Neural cell (in vitro differentiated cells): ENCODE results near the gene CYP27B1. TPM values are rescaled to one million over a fixed set of nuclear protein-coding genes. Genes with fewer than 3 reads are reported as not detected.

Experiments used
- H2AFZ ChIP-seq: fragments of 200-600, 300-800 bp; sonication (generic), shearing (Covaris generic); 2 replicates; pipeline ENCODE4 v1.6.0; 2014; ENCODE audit warnings: low read depth, mild to moderate bottlenecking, antibody characterized with exemption, low read length, moderate library complexity
- H3F3A ChIP-seq: fragments of 200-600 bp; shearing (Covaris generic); 2 replicates; pipeline ENCODE4 v1.6.1; 2016; ENCODE audit warnings: mild to moderate bottlenecking, moderate library complexity, mixed read lengths, antibody characterized with exemption, low read length; ENCODE audit not compliant: insufficient read depth, poor library complexity, severe bottlenecking
- H3K27ac ChIP-seq: fragments of 200-600, 300-800 bp; sonication (generic), shearing (Covaris generic); 2 replicates; pipeline ENCODE4 v1.5.1; 2014; ENCODE audit warnings: mild to moderate bottlenecking, low read length, moderate library complexity
- H3K27me3 ChIP-seq: fragments of 300-800, 200-600 bp; sonication (generic), shearing (Covaris generic); 2 replicates; pipeline ENCODE4 v1.6.0; 2014; ENCODE audit warnings: mild to moderate bottlenecking, low read depth, low read length, moderate library complexity; ENCODE audit not compliant: insufficient read depth
- H3K36me3 ChIP-seq: fragments of 300-800, 200-600 bp; sonication (generic), shearing (Covaris generic); 2 replicates; pipeline ENCODE4 v1.5.1; 2014; ENCODE audit warnings: mild to moderate bottlenecking, antibody characterized with exemption, low read length, moderate library complexity; ENCODE audit not compliant: insufficient read depth
- H3K4me2 ChIP-seq: fragments of 300-800, 200-600 bp; sonication (generic), shearing (Covaris generic); 2 replicates; pipeline ENCODE4 v1.6.0; 2014; ENCODE audit warnings: mild to moderate bottlenecking, low read length
- H3K4me3 ChIP-seq: fragments of 300-800, 200-600 bp; sonication (generic), shearing (Covaris generic); 2 replicates; pipeline ENCODE4 v1.5.1; 2014; ENCODE audit warnings: mild to moderate bottlenecking, low read length, moderate library complexity
- H3K79me2 ChIP-seq: fragments of 200-600 bp; shearing (Covaris generic); replicated peaks from 2 replicates; pipeline ENCODE4 v1.6.0; 2014; ENCODE audit warnings: mild to moderate bottlenecking, low read length, moderate library complexity; ENCODE audit not compliant: insufficient read depth
- H3K9ac ChIP-seq: fragments of 300-800, 200-600 bp; sonication (generic), shearing (Covaris generic); 2 replicates; pipeline ENCODE4 v1.6.1; 2016; ENCODE audit warnings: mild to moderate bottlenecking, low read length, mixed read lengths
- H3K9me2 ChIP-seq: fragments of 200-600 bp; shearing (Covaris generic); 2 replicates; pipeline ENCODE4 v1.6.1; 2016; ENCODE audit warnings: mild to moderate bottlenecking, low read length, mixed read lengths; ENCODE audit not compliant: insufficient read depth
- H3K9me3 ChIP-seq: fragments of 200-600, 300-800 bp; sonication (generic), shearing (Covaris generic); 2 replicates; pipeline ENCODE4 v1.6.1; 2016; ENCODE audit warnings: mild to moderate bottlenecking, mixed run types, low read length, moderate library complexity, mixed read lengths
- H4K20me1 ChIP-seq: fragments of 200-600 bp; shearing (Covaris generic); 2 replicates; pipeline ENCODE4 v1.6.1; 2016; ENCODE audit warnings: mild to moderate bottlenecking, mixed run types; ENCODE audit not compliant: insufficient read depth
- CTCF ChIP-seq: fragments of 450-650 bp; IDR thresholded peaks from 2 replicates; pipeline ENCODE4 v1.5.1; 2014; ENCODE audit warnings: antibody characterized with exemption, mild to moderate bottlenecking, moderate library complexity; ENCODE audit not compliant: poor library complexity, severe bottlenecking
- EP300 ChIP-seq: fragments of 450-650 bp; conservative IDR thresholded peaks from 2 replicates; pipeline ENCODE4 v1.6.1; 2014; ENCODE audit warnings: antibody characterized with exemption, mild to moderate bottlenecking, moderate library complexity; ENCODE audit not compliant: poor library complexity, severe bottlenecking
- EZH2 ChIP-seq: fragments of 200-600, 300-800 bp; shearing (Covaris generic), sonication (generic); IDR thresholded peaks from 2 replicates; pipeline ENCODE4 v1.6.1; 2014; ENCODE audit warnings: antibody characterized with exemption, low read length, borderline replicate concordance, mild to moderate bottlenecking; ENCODE audit not compliant: insufficient read depth, poor library complexity, severe bottlenecking
- MXI1 ChIP-seq: fragments of 450-650 bp; conservative IDR thresholded peaks from 2 replicates; pipeline ENCODE4 v1.6.1; 2014; ENCODE audit warnings: antibody characterized with exemption, mild to moderate bottlenecking; ENCODE audit not compliant: poor library complexity, severe bottlenecking
- POLR2AphosphoS5 ChIP-seq: IDR thresholded peaks from 2 replicates; pipeline ENCODE4 v1.6.1; 2012
- RAD21 ChIP-seq: fragments of 450-650 bp; conservative IDR thresholded peaks from 2 replicates; pipeline ENCODE4 v1.6.1; 2014; ENCODE audit warnings: antibody characterized with exemption, mild to moderate bottlenecking, moderate library complexity
- REST ChIP-seq: IDR thresholded peaks from 2 replicates; pipeline ENCODE4 v1.6.1; 2012; ENCODE audit warnings: borderline replicate concordance
- SMC3 ChIP-seq: fragments of 450-650 bp; conservative IDR thresholded peaks from 2 replicates; pipeline ENCODE4 v1.6.1; 2014; ENCODE audit warnings: antibody characterized with exemption, mild to moderate bottlenecking, moderate library complexity; ENCODE audit not compliant: poor library complexity
- TAF1 ChIP-seq: IDR thresholded peaks from 2 replicates; pipeline ENCODE4 v1.6.1; 2012; ENCODE audit warnings: low read depth
- polyA plus RNA-seq: library from polyadenylated mRNA; depleted of rRNA; stranded (reverse); fragments of >200 nt; gene quantifications from 2 replicates; pipeline ENCODE4 v1.2.3, GENCODE V29; 2014

Gene CYP27B1
- polyA plus RNA-seq, 1 donor from 2014 or later, result 1.4 TPM

DNA sequence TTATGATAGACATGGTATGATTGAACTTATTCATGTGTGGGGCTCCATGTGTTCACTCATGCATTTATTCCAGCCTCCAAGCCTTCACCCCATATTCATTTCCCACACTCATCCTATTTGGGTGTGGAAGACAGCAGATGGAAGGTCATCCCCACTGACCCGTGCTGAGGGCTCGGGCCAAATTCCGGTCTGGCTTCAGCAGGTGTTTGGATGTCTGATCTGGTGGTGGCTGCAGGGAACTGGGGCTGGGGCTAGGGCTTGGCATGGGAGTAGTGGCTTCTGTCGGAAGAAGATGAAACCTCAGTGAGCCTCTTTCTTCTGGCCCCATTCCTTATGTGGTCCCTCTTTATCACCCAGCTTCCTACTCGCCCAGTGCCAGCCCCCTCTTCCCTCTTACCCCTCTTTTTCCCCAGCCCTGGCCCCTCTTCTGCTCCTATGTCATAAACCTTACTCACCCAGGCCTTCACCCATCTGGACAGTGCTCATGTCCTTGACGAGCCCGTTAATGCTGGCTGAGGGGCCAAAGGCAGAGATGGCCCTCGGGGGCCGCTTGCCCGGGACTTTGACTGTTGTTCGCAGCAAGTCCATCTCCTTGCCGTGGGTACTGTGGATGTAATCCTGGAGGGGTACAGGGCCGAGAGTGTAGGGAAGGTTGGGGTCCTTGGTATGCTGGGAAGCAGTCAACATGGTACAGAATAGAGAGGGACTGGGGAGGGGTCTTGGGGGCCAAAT is 36.4 kb downstream of the CYP27B1 start:
- peaks cover 68% of the 10 kb centered on the region for H3K27me3 ChIP-seq
- no peak overlapping the region for H3K4me3 ChIP-seq
- TF ChIP-seq REST (no peak), TAF1 (no peak), POLR2AphosphoS5 (no peak), MXI1 (no peak), EP300 (no peak), EZH2 (no peak), RAD21 (no peak), SMC3 (no peak), CTCF (no peak)
- H3K9ac ChIP-seq, result no peak overlapping the region
- H4K20me1 ChIP-seq, result peaks cover 1% of the 10 kb centered on the region
- no peak overlapping the region for H3K27ac ChIP-seq
- H3K4me2 ChIP-seq, result no peak overlapping the region
- no peaks in the 10 kb centered on the region for H3K9me3 ChIP-seq
- H3F3A ChIP-seq, result no peaks in the 10 kb centered on the region
- H2AFZ ChIP-seq, result no peak overlapping the region
- H3K9me2 ChIP-seq, result no peaks in the 10 kb centered on the region
- peaks cover 20% of the 10 kb centered on the region for H3K36me3 ChIP-seq
- H3K79me2 ChIP-seq, result no peaks in the 10 kb centered on the region

DNA sequence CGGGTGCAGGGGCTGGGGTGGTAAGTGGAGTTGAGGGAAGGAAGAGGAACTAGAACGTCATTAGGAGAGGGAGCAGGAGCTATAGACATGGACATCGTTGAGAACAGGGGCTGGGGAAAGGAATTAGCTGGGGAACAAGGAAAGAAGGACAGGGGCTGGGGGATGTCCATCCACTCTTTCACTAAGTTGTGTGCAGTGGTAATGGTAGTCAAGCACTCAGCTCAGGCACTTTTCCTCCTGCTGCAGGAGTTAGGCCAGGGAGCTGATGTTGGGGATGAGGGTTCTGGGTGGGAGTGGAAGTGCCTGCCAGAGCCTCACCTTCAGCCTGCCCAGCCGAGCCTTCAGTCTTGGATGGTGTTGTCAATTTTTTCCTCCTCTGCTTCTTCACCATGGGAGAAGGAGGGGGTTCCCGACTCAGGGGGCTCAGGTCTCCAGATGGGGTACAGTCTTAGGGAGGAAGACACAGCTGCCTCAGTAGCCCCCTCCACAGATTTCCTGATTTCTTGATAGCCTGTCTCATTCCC is 37.5 kb downstream of the CYP27B1 start:
- Histone ChIP-seq H3F3A (no peaks in the 10 kb centered on the region), H3K27me3 (peaks cover 58% of the 10 kb centered on the region), H4K20me1 (no peaks in the 10 kb centered on the region), H3K4me3 (no peak overlapping the region), H3K36me3 (peaks cover 16% of the 10 kb centered on the region), H3K27ac (no peak overlapping the region), H2AFZ (no peak overlapping the region), H3K9ac (no peak overlapping the region), H3K9me3 (no peaks in the 10 kb centered on the region), H3K9me2 (no peaks in the 10 kb centered on the region), H3K4me2 (no peak overlapping the region), H3K79me2 (no peaks in the 10 kb centered on the region)
- TF ChIP-seq SMC3, result no peak
- no peak for TF ChIP-seq EZH2
- no peak for TF ChIP-seq POLR2AphosphoS5
- TF ChIP-seq CTCF, result no peak
- TF ChIP-seq EP300, result no peak
- TF ChIP-seq REST, result no peak
- TF ChIP-seq MXI1, result no peak
- no peak for TF ChIP-seq TAF1
- no peak for TF ChIP-seq RAD21
